K562 (cell line): Measurements from ENCODE around the gene BNIP1. TPM values are rescaled to one million over a fixed set of nuclear protein-coding genes. Genes with fewer than 3 reads are reported as not detected.

Experiments used
- ARHGAP35 ChIP-seq: fragments of 450-650 bp; IDR thresholded peaks from 2 replicates; pipeline ENCODE4 v1.6.1; 2018; ENCODE audit not compliant: partially characterized antibody
- ATF7 ChIP-seq: fragments of 450-650 bp; IDR thresholded peaks from 2 replicates; pipeline ENCODE4 v1.7.1; 2014; ENCODE audit warnings: mild to moderate bottlenecking, moderate library complexity
- C11orf30 ChIP-seq: fragments of 450-650 bp; IDR thresholded peaks from 2 replicates; pipeline ENCODE4 v1.6.1; 2016; ENCODE audit warnings: low read depth, mild to moderate bottlenecking
- CHD2 ChIP-seq: IDR thresholded peaks from 2 replicates; pipeline ENCODE4 v1.6.1; 2011; ENCODE audit warnings: low read depth, low read length
- E2F8 ChIP-seq: fragments of 450-650 bp; IDR thresholded peaks from 2 replicates; pipeline ENCODE4 v1.7.1; 2018; ENCODE audit warnings: mild to moderate bottlenecking, low read depth; ENCODE audit not compliant: partially characterized antibody
- LCOR ChIP-seq: sonication (generic); formaldehyde crosslinking; IDR thresholded peaks from 2 replicates; pipeline ENCODE4 v1.8.0; 2022; ENCODE audit warnings: mild to moderate bottlenecking, missing genetic modification reagents
- TAF1 ChIP-seq: IDR thresholded peaks from 2 replicates; pipeline ENCODE4 v1.6.1; 2011; ENCODE audit warnings: mild to moderate bottlenecking, low read length, moderate library complexity; ENCODE audit not compliant: insufficient read depth, control insufficient read depth, severe bottlenecking; ENCODE audit errors: extremely low read depth
- ZBTB26 ChIP-seq: fragments of 450-650 bp; formaldehyde crosslinking; IDR thresholded peaks from 2 replicates; pipeline ENCODE4 v1.4.0; 2022; ENCODE audit warnings: missing genetic modification characterization
- ZBTB49 ChIP-seq: sonication (generic); formaldehyde crosslinking; IDR thresholded peaks from 2 replicates; pipeline ENCODE4 v1.8.0; 2022; ENCODE audit warnings: missing genetic modification reagents, mild to moderate bottlenecking, borderline replicate concordance
- ZNF518B ChIP-seq: fragments of 250-450 bp; sonication (Bioruptor Pico); IDR thresholded peaks from 2 replicates; pipeline ENCODE4 v1.5.0; 2021; ENCODE audit warnings: mild to moderate bottlenecking, moderate library complexity
- ZNF589 ChIP-seq: fragments of 200-800 bp; sonication (Bioruptor generic); IDR thresholded peaks from 2 replicates; pipeline ENCODE4 v1.6.1; 2016; ENCODE audit warnings: low read depth, missing genetic modification characterization, missing compliant biosample characterization
- polyA plus RNA-seq, 8 experiments: library from polyadenylated mRNA; depleted of rRNA in 4 of 8; stranded (reverse) in 5 of 8; unstranded in 3 of 8; fragments of >200 nt; fragmentation: Nextera tagmentation in 2 of 8; fragmentation: Illumina TruSeq in 1 of 8; extraction: Ambion mirVana in 2 of 8; extraction: Trizol in 1 of 8; gene quantifications; 2 replicates each; pipeline versions ENCODE4 v1.2.1 to v1.2.3, GENCODE V29; 2011 to 2014; ENCODE audit warnings: inconsistent platforms in 1 of 8, missing spikeins in 1 of 8
- total RNA-seq, 7 experiments: library from RNA; depleted of rRNA in 6 of 7; stranded (reverse); fragments of >200 nt in 6 of 7; fragmentation: Illumina TruSeq in 2 of 7; extraction: Trizol in 2 of 7; gene quantifications; 2 replicates each; pipeline versions ENCODE4 v1.2.1 to v1.2.3, GENCODE V29; 2011 to 2021; ENCODE audit warnings: low replicate concordance in 1 of 7

Gene BNIP1
- total and polyA plus RNA-seq, 9 of the 15 experiments (the other 6 are each of a cell fraction or from before 2014, with no cell fraction given): 18.8 to 65.0 (median 26.2) TPM

- TF ChIP-seq ZNF518B (CRISPR knock-in tag): no peak
- TF ChIP-seq TAF1: peak; percentile 89
- 0 out of 2 replicates have a peak, but pooled peaks have one; percentile 66 for TF ChIP-seq ZBTB49
- 0 out of 2 replicates have a peak, but pooled peaks have one; percentile 21 for TF ChIP-seq LCOR (CRISPR knock-in tag)
- TF ChIP-seq ZNF589 (CRISPR knock-in tag): no peak
- peak; percentile 47 for TF ChIP-seq E2F8
- TF ChIP-seq ATF7: peak; percentile 87
- peak; percentile 94 for TF ChIP-seq C11orf30
- no peak for TF ChIP-seq ZBTB26 (CRISPR knock-in tag)
- TF ChIP-seq ARHGAP35: no peak
- TF ChIP-seq CHD2: no peak; the same call in 1 of the 2 replicates
Observed at GRCh38 chr5:173144200-173145176, at the start of gene BNIP1 (continued).
